KG1 (cell line): ENCODE measurements around the gene ASMTL.
A peak's percentile ranks its signal among the peaks of the same experiment; 100 is the strongest.
"Not testable (repeated sequence)": the region's sequence is repeated elsewhere in the genome, so short reads cannot be mapped to it uniquely, and the experiment has no call there.

Source experiments
- DNase-seq: peaks from one replicate; lab custom pipeline; 2025; lab: John Stamatoyannopoulos, UW

ASMTL gene

GRCh38 chrX:1481636-1482529 lies 29.2 kb upstream of the ASMTL start:
- no peak for DNase-seq

- DNase-seq, result no peak
Measured at GRCh38 chrX:1480082-1480785, 27.5 kb upstream of the ASMTL start.

GRCh38 chrX:1477801-1478458 lies 25.2 kb upstream of the ASMTL start:
- no peak for DNase-seq

- DNase-seq, result no peak
Measured at GRCh38 chrX:1477229-1477628, 24.5 kb upstream of the ASMTL start.

- DNase-seq, result no peak
Measured at GRCh38 chrX:1476682-1477081, 24.0 kb upstream of the ASMTL start.

GRCh38 chrX:1475881-1476280 lies 23.2 kb upstream of the ASMTL start:
- DNase-seq, result no peak

- DNase-seq, result no peak
Measured at GRCh38 chrX:1475481-1475880, 22.8 kb upstream of the ASMTL start.

GRCh38 chrX:1474593-1474992 lies 21.9 kb upstream of the ASMTL start:
- DNase-seq, result not testable (repeated sequence)

GRCh38 chrX:1472975-1473374 lies 20.3 kb upstream of the ASMTL start:
- no peak for DNase-seq

- DNase-seq, result peak; percentile 50
Measured at GRCh38 chrX:1468250-1468772, 15.6 kb upstream of the ASMTL start.

- no peak for DNase-seq
Measured at GRCh38 chrX:1466971-1467561, 14.4 kb upstream of the ASMTL start.

GRCh38 chrX:1466232-1466661 lies 13.5 kb upstream of the ASMTL start:
- DNase-seq, result no peak

GRCh38 chrX:1465286-1466231 lies 12.8 kb upstream of the ASMTL start:
- no peak for DNase-seq

- DNase-seq, result no peak
Measured at GRCh38 chrX:1464971-1465285, 12.2 kb upstream of the ASMTL start.

- no peak for DNase-seq
Measured at GRCh38 chrX:1464041-1464970, 11.6 kb upstream of the ASMTL start.

GRCh38 chrX:1463581-1463980 lies 10.9 kb upstream of the ASMTL start:
- no peak for DNase-seq

- no peak for DNase-seq
Measured at GRCh38 chrX:1462596-1463251, 10.0 kb upstream of the ASMTL start.

- no peak for DNase-seq
Measured at GRCh38 chrX:1462110-1462509, 9.4 kb upstream of the ASMTL start.

GRCh38 chrX:1455948-1456280 lies 3.2 kb upstream of the ASMTL start:
- no peak for DNase-seq
